ENCODE results near the gene MMP14. TPM values are rescaled to one million over a fixed set of nuclear protein-coding genes. Genes with fewer than 3 reads are reported as not detected.

MMP14 gene
- total and polyA plus RNA-seq, 9 of the 15 experiments (the other 6 are each of a cell fraction or from before 2014, with no cell fraction given): 0.36 to 5.8 (median 1.3) TPM; not detected in 2

DNA sequence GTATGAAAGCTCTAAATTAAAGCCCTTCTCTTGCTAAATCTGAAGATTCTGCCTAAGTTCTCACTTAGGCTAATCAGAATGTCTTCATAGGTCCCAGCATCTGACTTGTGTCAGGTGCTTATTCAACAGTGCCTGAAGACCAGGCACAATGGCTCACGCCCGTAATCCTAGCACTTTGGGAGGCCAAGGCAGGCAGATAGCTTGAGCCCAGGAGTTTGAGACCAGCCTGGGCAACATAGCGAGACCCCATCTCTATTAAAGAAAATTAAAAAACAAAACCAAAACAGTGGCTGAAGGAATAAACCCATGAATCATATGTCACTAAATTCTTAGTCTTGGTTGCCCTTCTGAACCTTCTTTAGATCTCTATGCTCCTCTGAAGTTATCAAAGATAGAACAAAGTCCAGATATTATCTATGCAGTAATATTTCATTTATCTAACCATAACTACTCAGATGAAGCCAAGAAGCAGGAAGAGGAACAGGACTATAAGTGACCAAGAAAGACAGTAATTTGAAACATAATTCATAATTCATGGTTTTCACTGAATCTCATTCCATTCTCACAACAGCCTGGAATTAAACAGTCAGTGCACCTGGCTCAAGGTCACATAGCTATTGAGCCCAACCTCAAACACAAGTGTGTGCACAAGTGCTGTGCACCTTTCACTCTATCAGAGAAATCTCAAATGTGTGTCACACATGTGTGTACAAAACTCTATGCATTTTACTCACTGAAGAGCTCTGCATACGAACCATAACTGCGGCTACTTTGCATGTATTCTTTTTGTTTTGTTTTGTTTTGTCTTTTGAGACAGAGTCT is 27.8 kb upstream of the MMP14 start:
- no peaks in the 10 kb centered on the region for H4K20me1 ChIP-seq (replicated peaks; ENCODE audit: control insufficient read depth, insufficient read depth, low read length)
- no peaks in the 10 kb centered on the region; a peak in 1 of 5 replicates for H3K4me1 ChIP-seq (replicated peaks in 1 of 2; ENCODE audit: control insufficient read depth in 2 of 2, insufficient read depth in 2 of 2, low read length in 2 of 2)
- no peak overlapping the region for H3K4me2 ChIP-seq (ENCODE audit: insufficient read depth, low read length)
- H2AFZ ChIP-seq (ENCODE audit: low read depth, low read length): no peak overlapping the region
- ATAC-seq (no peak), FAIRE-seq (peak; percentile 69), DNase-seq (ENCODE audit: extremely low read depth in 1 of 4, low spot score in 3 of 4) (no peak)
- H3K27ac ChIP-seq (ENCODE audit: extremely low read depth, low read depth, low read length): no peak overlapping the region
- 52% methylated on average over 5 of the region's 5 CpGs for WGBS (ENCODE audit: insufficient coverage, low coverage, missing lambda C conversion rate)
- TF ChIP-seq ZNF121 (CRISPR knock-in tag; conservative IDR thresholded peaks at IDR 0.05): peak; percentile 61; the same call in 1 of the 2 replicates
- TF ChIP-seq SRF (CRISPR knock-in tag; IDR thresholded peaks at IDR 0.05): no peak
- no peaks in the 10 kb centered on the region for H3K79me2 ChIP-seq (ENCODE audit: control insufficient read depth, insufficient read depth, low read length)
- H3K9ac ChIP-seq (ENCODE audit: insufficient read depth in 1 of 2, low read depth in 2 of 2, low read length in 2 of 2): no peak overlapping the region
- ChIA-PET POLR2A (interaction anchor here (0.7 to 1.2 kb wide), 3 partner anchors 40 to 219 kb away, joined by 3 to 4 read pairs (median 4); partner anchors contain the start of gene OXA1L), CTCF (ENCODE audit: low intra/inter-chr PET ratio) (no interaction called here)
- H3K9me1 ChIP-seq (ENCODE audit: control insufficient read depth, insufficient read depth, low read length): no peaks in the 10 kb centered on the region
- intact Hi-C loops (cut with micrococcal nuclease): no loop called here
- H3K36me3 ChIP-seq (ENCODE audit: control insufficient read depth, insufficient read depth, low read length): no peaks in the 10 kb centered on the region
- no TSS peak for BruUV-seq (replicated peaks)
- peaks cover 7 to 18% of the 10 kb centered on the region in 2 experiments; a peak in 4 of 5 replicates for H3K27me3 ChIP-seq (ENCODE audit: control insufficient read depth in 2 of 2, insufficient read depth in 2 of 2, low read length in 2 of 2)
- H3K4me3 ChIP-seq: no peak overlapping the region
- in situ Hi-C loops (cut with MboI): no loop called here
- no peaks in the 10 kb centered on the region for H3K9me3 ChIP-seq (replicated peaks; ENCODE audit: control insufficient read depth, insufficient read depth, low read depth, low read length)

DNA sequence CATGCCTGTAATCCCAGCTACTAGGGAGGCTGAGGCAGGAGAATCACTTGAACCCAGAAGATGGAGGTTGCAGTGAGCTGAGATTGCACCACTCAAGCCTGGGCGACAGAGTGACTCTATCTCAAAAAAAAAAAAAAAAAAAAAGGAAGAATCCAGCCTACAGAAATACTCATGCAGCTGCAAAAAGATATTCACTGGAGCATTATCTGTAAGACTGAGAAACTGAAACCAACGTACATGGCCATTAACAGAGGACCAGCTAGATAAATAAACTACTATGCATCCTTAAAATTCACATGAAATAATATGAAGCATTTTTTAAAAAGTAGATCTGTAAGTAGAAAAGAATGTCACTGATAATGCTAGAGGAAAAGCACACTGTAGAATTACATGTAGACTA is 24.7 kb upstream of the MMP14 start:
- Histone ChIP-seq H3K9me3 (replicated peaks; ENCODE audit: control insufficient read depth, insufficient read depth, low read depth, low read length) (no peaks in the 10 kb centered on the region), H3K79me2 (ENCODE audit: control insufficient read depth, insufficient read depth, low read length) (no peaks in the 10 kb centered on the region), H4K20me1 (replicated peaks; ENCODE audit: control insufficient read depth, insufficient read depth, low read length) (no peaks in the 10 kb centered on the region), H3K4me3 (no peak overlapping the region), H3K27me3 (ENCODE audit: control insufficient read depth in 2 of 2, insufficient read depth in 2 of 2, low read length in 2 of 2) (peaks cover 7 to 32% of the 10 kb centered on the region in 2 experiments; a peak in 4 of 5 replicates), H3K27ac (ENCODE audit: extremely low read depth, low read depth, low read length) (no peak overlapping the region), H3K4me1 (replicated peaks in 1 of 2; ENCODE audit: control insufficient read depth in 2 of 2, insufficient read depth in 2 of 2, low read length in 2 of 2) (no peaks in the 10 kb centered on the region; a peak in 1 of 5 replicates), H2AFZ (ENCODE audit: low read depth, low read length) (no peak overlapping the region), H3K36me3 (ENCODE audit: control insufficient read depth, insufficient read depth, low read length) (no peaks in the 10 kb centered on the region), H3K9me1 (ENCODE audit: control insufficient read depth, insufficient read depth, low read length) (no peaks in the 10 kb centered on the region), H3K4me2 (ENCODE audit: insufficient read depth, low read length) (no peak overlapping the region), H3K9ac (ENCODE audit: insufficient read depth in 1 of 2, low read depth in 2 of 2, low read length in 2 of 2) (no peak overlapping the region)
- DNase-seq (ENCODE audit: extremely low read depth in 1 of 4, low spot score in 3 of 4) (no peak), FAIRE-seq (no peak), ATAC-seq (no peak)
- no peak for TF ChIP-seq ZNF174 (CRISPR knock-in tag; IDR thresholded peaks at IDR 0.05)
- no peak for TF ChIP-seq ZFX (CRISPR knock-in tag; IDR thresholded peaks at IDR 0.05)
- no peak for TF ChIP-seq DACH1 (IDR thresholded peaks at IDR 0.05; ENCODE audit: partially characterized antibody)
- TF ChIP-seq, protein P1, sequence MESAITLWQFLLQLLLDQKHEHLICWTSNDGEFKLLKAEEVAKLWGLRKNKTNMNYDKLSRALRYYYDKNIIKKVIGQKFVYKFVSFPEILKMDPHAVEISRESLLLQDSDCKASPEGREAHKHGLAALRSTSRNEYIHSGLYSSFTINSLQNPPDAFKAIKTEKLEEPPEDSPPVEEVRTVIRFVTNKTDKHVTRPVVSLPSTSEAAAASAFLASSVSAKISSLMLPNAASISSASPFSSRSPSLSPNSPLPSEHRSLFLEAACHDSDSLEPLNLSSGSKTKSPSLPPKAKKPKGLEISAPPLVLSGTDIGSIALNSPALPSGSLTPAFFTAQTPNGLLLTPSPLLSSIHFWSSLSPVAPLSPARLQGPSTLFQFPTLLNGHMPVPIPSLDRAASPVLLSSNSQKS (CRISPR knock-in tag; IDR thresholded peaks at IDR 0.05): no peak
- no peak for TF ChIP-seq CEBPG (CRISPR knock-in tag; IDR thresholded peaks at IDR 0.05)
- no peak for TF ChIP-seq CEBPG (tag; conservative IDR thresholded peaks at IDR 0.05 in 1 of 2, IDR thresholded peaks at IDR 0.05 in 1 of 2)
- no peak for TF ChIP-seq PRPF4 (IDR thresholded peaks at IDR 0.05; ENCODE audit: insufficient read depth, low read depth, low read length, poor library complexity, severe bottlenecking)
- TF ChIP-seq ZNF586 (CRISPR knock-in tag; conservative IDR thresholded peaks at IDR 0.05): no peak
- TF ChIP-seq CHD4 (IDR thresholded peaks at IDR 0.05; ENCODE audit: insufficient read depth, insufficient replicate concordance, low read depth, low read length, poor library complexity, severe bottlenecking): no peak
- TF ChIP-seq ZSCAN29 (IDR thresholded peaks at IDR 0.05): no peak
- TF ChIP-seq, protein P2, sequence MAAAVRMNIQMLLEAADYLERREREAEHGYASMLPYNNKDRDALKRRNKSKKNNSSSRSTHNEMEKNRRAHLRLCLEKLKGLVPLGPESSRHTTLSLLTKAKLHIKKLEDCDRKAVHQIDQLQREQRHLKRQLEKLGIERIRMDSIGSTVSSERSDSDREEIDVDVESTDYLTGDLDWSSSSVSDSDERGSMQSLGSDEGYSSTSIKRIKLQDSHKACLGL (CRISPR knock-in tag; IDR thresholded peaks at IDR 0.05; ENCODE audit: borderline replicate concordance, poor library complexity, severe bottlenecking): no peak
- no TSS peak for BruUV-seq (replicated peaks)
- CTCF ChIA-PET (ENCODE audit: low intra/inter-chr PET ratio): interaction anchor here (0.6 kb wide), 1 partner anchor 61 kb away, joined by 4 read pairs; no protein-coding TSS in a partner anchor
- POLR2A ChIA-PET: interaction anchor here (0.6 to 1.8 kb wide), 2 partner anchors 71 to 175 kb away, joined by 3 read pairs; partner anchors contain the start of gene REM2
- 0% methylated on average over 2 of the region's 2 CpGs for WGBS (ENCODE audit: insufficient coverage, low coverage, missing lambda C conversion rate)
- intact Hi-C loops (cut with micrococcal nuclease): no loop called here
- in situ Hi-C loops (cut with MboI): no loop called here

Measured in K562 (cell line).